ENCODE data around the gene WIPF1.

Gene WIPF1

GRCh38 chr2:174561972-174562370, 35.6 kb downstream of the WIPF1 start:
- TF ChIP-seq, protein P1, sequence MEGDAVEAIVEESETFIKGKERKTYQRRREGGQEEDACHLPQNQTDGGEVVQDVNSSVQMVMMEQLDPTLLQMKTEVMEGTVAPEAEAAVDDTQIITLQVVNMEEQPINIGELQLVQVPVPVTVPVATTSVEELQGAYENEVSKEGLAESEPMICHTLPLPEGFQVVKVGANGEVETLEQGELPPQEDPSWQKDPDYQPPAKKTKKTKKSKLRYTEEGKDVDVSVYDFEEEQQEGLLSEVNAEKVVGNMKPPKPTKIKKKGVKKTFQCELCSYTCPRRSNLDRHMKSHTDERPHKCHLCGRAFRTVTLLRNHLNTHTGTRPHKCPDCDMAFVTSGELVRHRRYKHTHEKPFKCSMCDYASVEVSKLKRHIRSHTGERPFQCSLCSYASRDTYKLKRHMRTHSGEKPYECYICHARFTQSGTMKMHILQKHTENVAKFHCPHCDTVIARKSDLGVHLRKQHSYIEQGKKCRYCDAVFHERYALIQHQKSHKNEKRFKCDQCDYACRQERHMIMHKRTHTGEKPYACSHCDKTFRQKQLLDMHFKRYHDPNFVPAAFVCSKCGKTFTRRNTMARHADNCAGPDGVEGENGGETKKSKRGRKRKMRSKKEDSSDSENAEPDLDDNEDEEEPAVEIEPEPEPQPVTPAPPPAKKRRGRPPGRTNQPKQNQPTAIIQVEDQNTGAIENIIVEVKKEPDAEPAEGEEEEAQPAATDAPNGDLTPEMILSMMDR (conservative IDR thresholded peaks at IDR 0.05), result no peak
- peak overlapping the region; percentile 54; the same call in 1 of the 2 replicates for H3K27ac ChIP-seq

- peak overlapping the region; percentile 54 for H3K27ac ChIP-seq
- TF ChIP-seq, protein P1 (conservative IDR thresholded peaks at IDR 0.05), result no peak
Observed at GRCh38 chr2:174561283-174561971, 36.2 kb downstream of the WIPF1 start.

DNA sequence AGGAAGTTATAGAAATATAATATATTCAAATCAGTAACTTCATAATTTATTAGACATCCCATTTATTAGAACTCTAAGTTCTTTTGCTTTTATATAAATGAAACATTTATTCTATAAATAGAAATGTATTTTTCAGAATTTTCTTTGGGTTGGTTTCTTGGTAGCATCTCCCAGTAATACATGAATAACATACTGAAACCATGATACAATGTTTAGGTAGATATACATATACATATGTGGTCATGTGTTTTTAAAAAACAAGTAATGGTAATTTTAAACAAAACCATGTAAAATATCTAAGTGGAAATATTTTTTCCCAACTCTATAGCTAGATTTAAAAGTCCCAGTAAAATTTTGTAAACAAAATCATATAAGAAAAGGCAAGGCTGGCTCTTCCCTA, 36.9 kb downstream of the WIPF1 start:
- TF ChIP-seq, protein P1 (conservative IDR thresholded peaks at IDR 0.05), result no peak
- H3K27ac ChIP-seq, result peak overlapping the region; percentile 54

GRCh38 chr2:174555998-174556397, 41.6 kb downstream of the WIPF1 start:
- no peak overlapping the region for H3K27ac ChIP-seq
- TF ChIP-seq, protein P1 (conservative IDR thresholded peaks at IDR 0.05), result no peak

DNA sequence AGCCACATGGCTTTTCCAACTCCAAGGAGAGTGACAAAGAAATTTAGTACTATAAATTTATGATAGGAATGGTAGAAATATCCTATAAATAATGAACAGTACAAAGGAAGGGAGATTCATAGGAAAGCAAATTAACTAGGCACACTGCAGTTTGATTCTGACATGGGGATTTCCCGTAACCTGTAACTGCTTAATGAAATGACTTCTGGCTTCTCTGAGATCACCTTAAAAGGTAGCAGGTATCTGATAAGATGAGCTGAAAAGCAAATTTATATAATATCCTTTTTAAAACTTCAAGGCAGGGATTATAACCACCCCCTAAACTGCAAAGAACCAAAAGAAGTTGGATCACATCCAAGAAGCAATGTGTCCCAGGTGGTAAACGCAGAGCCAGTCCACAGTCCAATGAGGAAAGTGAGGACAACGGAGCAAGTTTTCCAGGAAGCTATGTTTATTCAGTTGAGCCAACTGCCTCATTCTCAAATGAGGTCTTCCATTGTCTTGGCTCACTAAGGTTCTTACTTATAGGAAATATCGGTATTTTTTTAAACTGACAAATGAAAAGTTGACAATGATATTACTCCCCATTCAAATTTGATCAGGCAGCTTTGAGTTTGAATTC, 43.0 kb downstream of the WIPF1 start:
- TF ChIP-seq, protein P1 (conservative IDR thresholded peaks at IDR 0.05), result no peak
- H3K27ac ChIP-seq, result no peak overlapping the region

DNA sequence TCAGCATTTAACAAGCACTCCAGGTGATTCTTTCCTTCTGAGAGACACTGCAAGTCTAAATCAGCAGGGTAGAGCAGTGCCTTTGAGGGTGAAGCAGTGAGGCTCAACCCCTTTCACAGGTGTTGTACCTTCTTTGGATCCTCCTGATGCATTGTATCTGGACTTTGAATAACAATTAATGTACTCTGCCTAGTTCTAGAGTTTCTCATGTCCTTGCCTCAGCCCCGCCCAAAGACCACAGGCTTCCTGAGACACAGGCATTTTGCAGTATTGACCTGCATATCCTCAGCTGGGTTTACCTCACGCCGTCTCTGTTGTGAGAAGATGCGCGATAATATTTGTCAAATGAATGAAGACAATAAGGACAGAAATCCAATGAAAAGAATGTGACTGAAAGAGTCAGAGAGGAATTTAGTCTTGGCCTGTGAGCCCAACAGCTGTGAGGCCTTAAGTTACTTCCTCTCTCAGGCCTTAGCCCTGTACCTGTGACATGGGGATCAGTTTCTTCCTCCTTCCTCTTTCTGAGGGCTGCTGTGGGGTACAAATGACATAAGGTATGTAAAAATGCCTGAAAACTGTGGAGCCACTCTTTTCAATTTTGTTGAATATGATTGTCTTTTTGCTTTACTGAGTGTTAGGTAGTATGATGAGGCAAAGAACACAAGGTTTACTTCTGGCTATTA, 43.7 kb downstream of the WIPF1 start:
- TF ChIP-seq, protein P1 (conservative IDR thresholded peaks at IDR 0.05), result no peak
- no peak overlapping the region for H3K27ac ChIP-seq

- TF ChIP-seq, protein P1 (conservative IDR thresholded peaks at IDR 0.05), result no peak
- no peak overlapping the region for H3K27ac ChIP-seq
Observed at GRCh38 chr2:174552880-174553279, 44.7 kb downstream of the WIPF1 start.

Data from VCaP (cell line).